Stimulated activated naive CD8-positive, alpha-beta T cell treated with anti-CD3 and anti-CD28 coated beads, Interleukin-15, amount 100 ng/mL, for 72 hours (primary cell): ENCODE measurements around the gene NCOA5.
A peak's percentile ranks its signal among the peaks of the same experiment; 100 is the strongest.

Experiments
- ATAC-seq: fragments of 150-1000 bp; cut with Tn5 transposase; 2 replicates; pipeline ENCODE4 v1.10.0; 2021; ENCODE audit warnings: mild to moderate bottlenecking, moderate library complexity
- DNase-seq, 2 donors: peaks; one replicate each; pipeline ENCODE4 v3.0.0; 2021 to 2022
- H3K27ac Mint-ChIP-seq, 2 donors: one replicate each; pipeline ENCODE4 v1.8.0; 2022; ENCODE audit warnings: mild to moderate bottlenecking in 2 of 2, mixed read lengths in 2 of 2, moderate library complexity in 2 of 2
- H3K27me3 Mint-ChIP-seq: one replicate; pipeline ENCODE4 v1.8.0; 2022; ENCODE audit warnings: mixed read lengths
- H3K4me1 Mint-ChIP-seq: one replicate; pipeline ENCODE4 v1.8.0; 2022; ENCODE audit warnings: mild to moderate bottlenecking, mixed read lengths
- H3K4me3 Mint-ChIP-seq, 2 donors: one replicate each; pipeline ENCODE4 v1.8.0; 2022; ENCODE audit warnings: mild to moderate bottlenecking in 2 of 2, mixed read lengths in 2 of 2, moderate library complexity in 1 of 2
- H3K9me3 Mint-ChIP-seq, 2 donors: one replicate each; pipeline ENCODE4 v1.8.0; 2022; ENCODE audit warnings: mixed read lengths in 2 of 2

The NCOA5 gene

DNA sequence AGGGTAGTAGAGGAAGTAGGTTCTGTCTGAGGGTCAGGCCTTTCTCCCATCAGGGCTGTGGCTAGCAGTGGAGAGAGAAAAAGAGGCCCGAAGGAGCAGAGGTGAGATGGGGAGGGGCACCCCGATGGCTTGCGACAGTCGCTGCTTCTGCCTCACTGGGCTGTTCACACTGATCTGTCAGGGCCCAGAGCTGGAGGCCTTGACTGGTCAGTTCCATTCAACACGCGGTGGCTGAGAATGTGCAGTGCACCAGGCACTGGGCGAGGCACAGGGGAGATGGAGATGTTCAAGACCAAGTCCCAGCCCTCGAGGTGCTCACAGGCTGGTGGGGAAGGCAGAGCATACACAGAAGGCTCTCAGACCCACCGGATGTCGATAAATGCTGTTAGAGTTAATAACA, 39.3 kb downstream of the NCOA5 start:
- H3K4me1 Mint-ChIP-seq: peaks cover 5% of the 10 kb centered on the region
- DNase-seq (no peak), ATAC-seq (no peak)
- H3K27ac Mint-ChIP-seq: no peak overlapping the region
- H3K9me3 Mint-ChIP-seq: no peaks in the 10 kb centered on the region
- peaks cover 50% of the 10 kb centered on the region for H3K27me3 Mint-ChIP-seq
- H3K4me3 Mint-ChIP-seq: no peak overlapping the region

DNA sequence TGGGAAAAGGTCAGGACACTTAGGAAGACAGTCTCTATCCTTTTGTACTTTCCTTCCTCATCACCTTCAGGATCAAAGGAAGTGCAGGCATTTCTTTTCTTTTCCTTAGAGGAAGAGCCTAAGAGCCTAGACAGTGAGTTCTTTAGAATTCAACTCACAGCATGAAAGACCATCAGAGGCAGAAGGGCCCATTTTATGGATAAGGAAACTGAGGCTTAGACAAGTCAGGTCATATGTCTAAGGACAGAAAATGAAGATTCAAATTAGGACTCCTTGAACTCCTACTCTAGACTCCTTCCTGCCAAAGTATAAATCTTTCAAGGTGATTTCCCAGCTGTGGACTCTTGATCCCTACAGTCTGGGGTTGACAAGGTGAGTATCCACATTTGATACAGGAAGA, 39.9 kb downstream of the NCOA5 start:
- no peak overlapping the region for H3K4me3 Mint-ChIP-seq
- H3K4me1 Mint-ChIP-seq: no peaks in the 10 kb centered on the region
- H3K27me3 Mint-ChIP-seq: peaks cover 44% of the 10 kb centered on the region
- H3K9me3 Mint-ChIP-seq: no peaks in the 10 kb centered on the region
- ATAC-seq (no peak), DNase-seq (no peak)
- H3K27ac Mint-ChIP-seq: no peak overlapping the region

DNA sequence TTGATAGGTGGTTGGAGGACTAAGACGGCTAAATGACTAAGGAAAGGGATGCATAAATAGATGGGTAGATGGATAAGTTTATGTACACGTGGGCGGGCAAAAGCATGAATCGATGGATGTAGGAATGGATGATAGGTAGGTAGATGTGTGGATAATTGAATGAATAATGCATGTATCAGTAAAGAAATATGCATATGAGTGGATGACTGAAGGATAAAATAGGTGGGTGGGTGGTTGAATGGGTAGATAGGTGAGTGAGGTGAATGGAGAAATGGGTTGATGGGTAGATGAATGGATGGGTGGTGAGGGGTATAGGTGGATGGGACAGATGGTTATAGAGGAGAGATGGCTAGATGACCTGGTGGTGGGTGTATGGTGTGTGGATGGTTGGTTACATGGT, 40.6 kb downstream of the NCOA5 start:
- DNase-seq: no peak
- Mint-ChIP-seq H3K27me3 (peaks cover 45% of the 10 kb centered on the region), H3K9me3 (no peaks in the 10 kb centered on the region), H3K4me1 (no peaks in the 10 kb centered on the region), H3K27ac (no peak overlapping the region), H3K4me3 (no peak overlapping the region)
- no peak for ATAC-seq

DNA sequence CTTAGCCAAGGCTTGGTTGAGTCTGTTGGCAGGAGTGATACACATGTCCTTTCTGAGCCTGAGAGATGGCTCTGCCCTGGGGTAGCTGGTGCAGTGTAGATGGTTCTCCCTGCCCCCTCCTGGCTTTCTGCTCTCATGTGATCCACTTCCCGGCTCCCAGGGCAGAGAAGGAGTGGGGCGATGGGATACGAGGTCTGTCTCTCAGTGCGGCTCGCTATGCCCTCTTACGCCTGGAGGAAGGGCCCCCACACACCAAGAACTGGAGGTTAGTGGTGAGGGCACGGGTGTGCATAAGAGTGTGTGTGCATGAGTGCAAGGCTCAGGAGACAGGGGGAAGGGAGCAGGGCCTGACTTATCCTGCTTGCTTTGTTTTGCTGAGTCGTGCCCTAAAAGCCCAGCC, 41.9 kb downstream of the NCOA5 start:
- Mint-ChIP-seq H3K27me3 (peaks cover 59% of the 10 kb centered on the region), H3K4me1 (no peaks in the 10 kb centered on the region), H3K27ac (no peak overlapping the region), H3K4me3 (no peak overlapping the region), H3K9me3 (no peaks in the 10 kb centered on the region)
- ATAC-seq: no peak
- no peak for DNase-seq

DNA sequence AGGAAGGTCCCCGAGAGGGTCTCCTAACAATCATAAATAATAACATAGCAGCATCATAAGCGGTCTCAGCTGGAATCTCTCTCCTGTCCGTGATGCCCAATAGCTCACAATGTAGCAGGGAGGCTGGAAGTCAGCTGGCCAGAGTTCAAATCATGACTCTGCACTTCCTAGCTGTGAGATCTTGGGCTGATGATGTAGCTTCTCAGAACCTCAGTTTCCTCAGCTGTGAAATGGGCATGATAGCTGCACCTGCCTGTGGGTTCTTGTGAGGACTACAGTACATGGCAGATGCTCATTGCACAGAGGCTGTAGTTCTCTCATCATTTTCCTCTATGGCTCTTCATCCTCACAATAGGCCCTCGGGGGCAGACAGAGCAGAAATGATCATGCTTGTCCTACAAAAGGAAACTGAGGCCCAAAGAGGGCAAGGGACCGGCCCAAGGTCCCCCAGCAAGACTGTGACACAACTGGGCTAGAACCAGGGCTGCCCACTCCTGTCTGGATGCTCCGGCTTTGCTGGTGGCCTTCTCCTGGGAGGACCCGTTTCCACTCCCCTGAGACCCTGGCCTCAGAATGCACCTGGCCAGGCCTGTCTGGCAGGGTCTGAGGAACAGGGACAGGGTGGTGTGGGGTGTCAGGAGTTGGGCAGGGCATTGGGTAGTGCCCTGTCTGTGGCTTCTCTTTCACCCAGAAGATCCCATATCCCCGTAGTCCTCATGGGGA, 43.0 kb downstream of the NCOA5 start:
- Mint-ChIP-seq H3K4me1 (no peaks in the 10 kb centered on the region), H3K4me3 (no peak overlapping the region), H3K27me3 (peaks cover 69% of the 10 kb centered on the region), H3K27ac (no peak overlapping the region), H3K9me3 (peaks cover 0 to 3% of the 10 kb centered on the region in 2 donors)
- ATAC-seq (no peak), DNase-seq (no peak)

DNA sequence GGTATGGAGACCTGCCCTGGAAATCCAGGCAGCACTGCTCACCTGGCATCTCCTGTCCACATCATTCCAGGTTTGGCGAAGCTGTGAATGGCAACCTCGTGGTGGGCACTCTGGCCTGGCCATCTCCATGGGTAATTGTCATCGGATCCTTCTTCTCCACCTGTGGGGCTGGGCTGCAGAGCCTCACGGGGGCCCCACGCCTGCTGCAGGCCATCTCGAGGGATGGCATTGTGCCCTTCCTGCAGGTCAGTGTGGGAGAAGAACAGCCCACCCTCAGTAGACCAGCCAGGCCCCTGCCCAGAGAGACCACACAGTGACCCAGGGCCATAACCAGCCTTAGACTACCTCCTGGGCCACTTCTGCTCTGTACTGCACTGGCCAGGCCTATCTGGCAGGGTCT, 44.9 kb downstream of the NCOA5 start:
- H3K4me1 Mint-ChIP-seq: no peaks in the 10 kb centered on the region
- DNase-seq: no peak
- peaks cover 70% of the 10 kb centered on the region for H3K27me3 Mint-ChIP-seq
- no peak for ATAC-seq
- no peak overlapping the region for H3K4me3 Mint-ChIP-seq
- H3K27ac Mint-ChIP-seq: no peak overlapping the region
- H3K9me3 Mint-ChIP-seq: peaks cover 0 to 6% of the 10 kb centered on the region in 2 donors

DNA sequence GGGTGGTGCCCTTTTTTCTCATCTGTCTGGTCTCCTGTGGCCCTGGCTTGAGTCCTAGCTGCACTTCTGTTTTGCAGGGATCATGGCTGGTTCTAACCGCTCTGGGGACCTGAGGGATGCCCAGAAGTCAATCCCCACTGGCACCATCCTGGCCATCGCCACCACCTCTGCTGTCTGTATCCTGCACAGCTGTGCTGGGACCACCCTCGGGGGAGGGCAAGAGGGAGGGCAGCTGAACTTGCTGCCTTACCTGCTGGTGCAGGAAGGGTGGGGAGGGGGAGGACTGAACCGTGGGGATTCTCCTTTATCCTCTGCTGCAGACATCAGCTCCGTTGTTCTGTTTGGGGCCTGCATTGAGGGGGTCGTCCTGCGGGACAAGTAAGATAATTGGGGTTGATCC, 46.2 kb downstream of the NCOA5 start:
- ATAC-seq (no peak), DNase-seq (no peak)
- H3K9me3 Mint-ChIP-seq: peaks cover 0 to 6% of the 10 kb centered on the region in 2 donors
- H3K4me1 Mint-ChIP-seq: no peaks in the 10 kb centered on the region
- H3K27me3 Mint-ChIP-seq: peaks cover 69% of the 10 kb centered on the region
- no peak overlapping the region for H3K4me3 Mint-ChIP-seq
- H3K27ac Mint-ChIP-seq: no peak overlapping the region

DNA sequence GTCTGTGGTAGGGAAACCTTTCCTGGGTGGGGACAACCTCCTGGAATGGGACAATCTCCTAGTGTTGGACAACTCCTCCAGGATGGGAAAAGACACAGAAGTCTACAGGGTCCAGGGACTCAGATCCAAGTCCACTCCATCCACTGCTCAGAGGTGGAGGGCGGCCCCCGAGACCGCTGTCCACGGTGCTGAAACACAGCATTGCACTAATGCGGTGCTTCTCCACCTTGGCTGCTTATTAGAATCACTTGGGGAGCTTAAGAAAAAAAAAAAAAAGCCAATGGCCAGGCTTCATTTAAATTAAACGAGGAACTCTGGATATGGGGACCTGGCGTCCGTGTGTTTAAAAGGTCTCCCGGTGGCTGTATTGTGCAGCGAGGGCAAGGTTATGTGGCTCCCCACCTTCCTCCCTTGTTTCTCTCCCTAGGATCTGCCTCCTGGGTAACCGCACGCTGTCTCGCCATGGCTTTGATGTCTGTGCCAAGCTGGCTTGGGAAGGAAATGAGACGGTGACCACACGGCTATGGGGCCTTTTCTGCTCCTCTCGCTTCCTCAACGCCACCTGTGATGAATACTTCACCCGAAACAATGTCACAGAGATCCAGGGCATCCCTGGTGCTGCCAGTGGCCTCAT, 48.7 kb downstream of the NCOA5 start:
- Mint-ChIP-seq H3K4me1 (no peaks in the 10 kb centered on the region), H3K9me3 (peaks cover 0 to 6% of the 10 kb centered on the region in 2 donors), H3K4me3 (no peak overlapping the region), H3K27ac (no peak overlapping the region), H3K27me3 (peaks cover 56% of the 10 kb centered on the region)
- DNase-seq (peak; percentile 36 to 37), ATAC-seq (no peak)

DNA sequence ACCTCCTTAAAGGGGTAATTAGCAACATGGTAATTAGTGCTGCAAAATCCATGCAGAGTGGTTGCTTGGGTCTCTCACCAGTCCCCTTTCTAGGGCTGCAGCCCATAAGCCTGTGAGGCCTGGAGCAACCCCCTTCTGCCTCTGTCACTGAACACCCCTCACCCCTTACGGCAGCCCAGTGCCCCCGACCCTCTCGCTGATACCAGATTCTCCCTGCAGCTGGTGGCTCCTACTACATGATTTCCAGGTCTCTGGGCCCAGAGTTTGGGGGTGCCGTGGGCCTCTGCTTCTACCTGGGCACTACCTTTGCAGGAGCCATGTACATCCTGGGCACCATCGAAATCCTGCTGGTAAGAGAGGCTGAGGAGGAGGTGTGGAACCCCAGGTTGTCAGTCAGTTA, 52.7 kb downstream of the NCOA5 start:
- H3K9me3 Mint-ChIP-seq: peaks cover 0 to 6% of the 10 kb centered on the region in 2 donors
- no peak for ATAC-seq
- no peak for DNase-seq
- H3K27ac Mint-ChIP-seq: no peak overlapping the region
- H3K27me3 Mint-ChIP-seq: peaks cover 64% of the 10 kb centered on the region
- H3K4me3 Mint-ChIP-seq: no peak overlapping the region
- H3K4me1 Mint-ChIP-seq: no peaks in the 10 kb centered on the region

DNA sequence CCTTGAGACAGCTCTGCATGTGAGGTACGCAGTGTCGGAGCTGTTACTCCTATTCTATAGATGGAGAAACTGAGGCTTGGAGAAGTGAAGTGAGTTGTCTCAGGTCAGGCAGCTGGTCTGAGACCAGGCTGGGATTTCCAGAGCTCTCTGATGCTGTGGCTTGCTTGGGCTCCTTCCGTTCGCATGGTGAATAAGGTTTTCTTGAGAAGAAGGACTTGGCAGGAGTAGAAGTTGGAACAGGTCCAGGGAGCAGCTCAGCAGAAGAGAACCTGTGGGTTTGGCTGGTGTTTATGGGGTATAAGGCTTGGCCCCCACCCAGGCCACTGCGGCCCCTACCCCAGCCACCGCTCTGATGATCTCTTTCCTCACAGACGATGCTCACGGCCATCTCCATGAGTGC, 53.4 kb downstream of the NCOA5 start:
- H3K27ac Mint-ChIP-seq: no peak overlapping the region
- peaks cover 64% of the 10 kb centered on the region for H3K27me3 Mint-ChIP-seq
- H3K9me3 Mint-ChIP-seq: no peaks in the 10 kb centered on the region
- no peak overlapping the region for H3K4me3 Mint-ChIP-seq
- DNase-seq (no peak), ATAC-seq (no peak)
- H3K4me1 Mint-ChIP-seq: no peaks in the 10 kb centered on the region

DNA sequence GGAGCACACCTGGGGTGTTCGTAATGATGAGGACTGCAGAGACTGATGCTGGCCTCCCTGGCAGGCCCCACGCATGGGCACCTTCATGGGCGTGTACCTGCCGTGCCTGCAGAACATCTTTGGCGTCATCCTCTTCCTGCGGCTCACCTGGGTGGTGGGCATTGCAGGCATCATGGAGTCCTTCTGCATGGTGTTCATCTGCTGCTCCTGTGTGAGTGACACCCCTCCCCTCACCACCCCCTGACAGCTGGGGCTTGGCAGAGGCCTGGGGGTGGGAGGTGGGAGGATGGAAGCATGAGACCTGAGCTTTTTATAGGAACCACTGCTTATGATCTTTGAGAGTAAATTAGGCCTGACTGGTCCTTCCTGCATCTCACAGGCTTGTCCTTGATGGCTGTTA, 54.0 kb downstream of the NCOA5 start:
- peaks cover 64% of the 10 kb centered on the region for H3K27me3 Mint-ChIP-seq

DNA sequence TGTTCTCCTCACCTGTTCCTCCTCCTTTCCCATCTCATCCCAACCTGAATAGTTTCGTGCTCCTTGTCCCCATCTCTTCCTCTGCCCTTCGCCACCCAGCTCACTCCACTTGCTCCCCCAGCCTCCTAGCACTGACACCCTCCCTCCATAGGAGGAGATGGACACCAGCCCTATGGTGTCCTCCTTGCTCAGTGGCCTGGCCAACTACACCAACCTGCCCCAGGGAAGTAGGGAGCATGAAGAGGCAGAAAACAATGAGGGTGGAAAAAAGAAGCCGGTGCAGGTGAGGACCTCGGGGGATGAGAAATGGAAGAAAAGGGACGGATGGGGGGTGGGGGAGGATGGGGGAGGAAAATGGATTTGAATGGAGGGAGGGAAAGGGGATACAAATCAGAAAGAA, 54.5 kb downstream of the NCOA5 start:
- no peak for ATAC-seq
- peaks cover 64% of the 10 kb centered on the region for H3K27me3 Mint-ChIP-seq
- H3K4me1 Mint-ChIP-seq: no peaks in the 10 kb centered on the region

More for the DNA sequence above, 54.0 kb downstream of the NCOA5 start:
- Mint-ChIP-seq H3K9me3 (no peaks in the 10 kb centered on the region), H3K27ac (no peak overlapping the region), H3K4me3 (no peak overlapping the region), H3K4me1 (no peaks in the 10 kb centered on the region)
- no peak for DNase-seq
- ATAC-seq: no peak

DNA sequence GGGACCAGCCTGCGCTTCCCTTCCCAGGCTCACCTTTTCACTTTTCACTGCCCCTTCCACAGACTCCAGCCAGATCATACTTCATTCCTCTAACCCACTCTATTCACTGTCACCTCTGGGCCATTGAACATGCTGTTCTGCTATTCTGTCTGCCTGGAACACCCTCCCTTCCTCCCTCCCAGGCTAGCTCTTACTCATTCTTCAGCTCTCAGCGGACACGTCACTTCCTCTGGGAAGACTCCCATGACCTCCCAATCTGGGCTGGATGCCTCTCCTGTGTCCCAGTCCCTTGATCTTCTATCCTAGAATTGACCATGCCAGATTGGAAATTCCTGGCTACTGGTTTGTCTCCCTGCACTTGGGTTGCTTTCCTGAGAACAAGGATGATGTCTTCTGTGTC, 55.7 kb downstream of the NCOA5 start:
- DNase-seq (no peak), ATAC-seq (no peak)
- peaks cover 76% of the 10 kb centered on the region for H3K27me3 Mint-ChIP-seq
- H3K9me3 Mint-ChIP-seq: no peaks in the 10 kb centered on the region
- no peaks in the 10 kb centered on the region for H3K4me1 Mint-ChIP-seq
- no peak overlapping the region for H3K4me3 Mint-ChIP-seq
- no peak overlapping the region for H3K27ac Mint-ChIP-seq

More for the DNA sequence above, 54.5 kb downstream of the NCOA5 start:
- no peak for DNase-seq
- no peaks in the 10 kb centered on the region for H3K9me3 Mint-ChIP-seq
- H3K4me3 Mint-ChIP-seq: no peak overlapping the region
- H3K27ac Mint-ChIP-seq: no peak overlapping the region

DNA sequence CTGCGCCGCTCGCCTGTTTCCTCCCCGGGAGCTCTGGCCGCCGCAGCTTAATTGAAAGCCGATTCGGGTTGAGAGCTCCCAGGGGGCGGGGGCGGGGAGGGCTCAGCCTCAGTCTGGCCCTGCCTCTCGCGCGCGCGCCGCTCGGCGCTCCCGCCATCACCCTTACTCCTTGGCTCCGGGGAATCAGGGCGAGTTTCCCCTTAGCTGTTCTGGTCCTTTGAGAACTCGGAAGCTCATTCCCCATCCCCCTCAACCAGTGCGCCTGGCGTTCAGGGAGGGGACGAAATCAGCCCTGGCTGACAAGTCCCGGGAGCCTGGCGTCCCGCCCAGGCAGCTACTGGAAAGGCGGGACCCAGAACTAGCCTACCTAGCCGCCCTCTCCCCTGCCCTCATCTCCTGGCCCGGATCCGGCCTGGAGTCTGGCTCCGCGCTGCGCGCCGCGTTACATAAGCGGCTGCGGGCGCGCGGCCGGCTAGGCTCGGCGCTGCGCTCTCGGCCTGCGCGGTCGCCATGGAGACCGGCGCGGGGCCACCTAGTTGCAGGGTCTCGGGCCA, 58.0 kb downstream of the NCOA5 start:
- no peaks in the 10 kb centered on the region for H3K4me1 Mint-ChIP-seq
- H3K27ac Mint-ChIP-seq: no peak overlapping the region
- no peak overlapping the region for H3K4me3 Mint-ChIP-seq
- H3K9me3 Mint-ChIP-seq: no peaks in the 10 kb centered on the region
- peaks cover 94% of the 10 kb centered on the region for H3K27me3 Mint-ChIP-seq
- ATAC-seq (no peak), DNase-seq (no peak)

DNA sequence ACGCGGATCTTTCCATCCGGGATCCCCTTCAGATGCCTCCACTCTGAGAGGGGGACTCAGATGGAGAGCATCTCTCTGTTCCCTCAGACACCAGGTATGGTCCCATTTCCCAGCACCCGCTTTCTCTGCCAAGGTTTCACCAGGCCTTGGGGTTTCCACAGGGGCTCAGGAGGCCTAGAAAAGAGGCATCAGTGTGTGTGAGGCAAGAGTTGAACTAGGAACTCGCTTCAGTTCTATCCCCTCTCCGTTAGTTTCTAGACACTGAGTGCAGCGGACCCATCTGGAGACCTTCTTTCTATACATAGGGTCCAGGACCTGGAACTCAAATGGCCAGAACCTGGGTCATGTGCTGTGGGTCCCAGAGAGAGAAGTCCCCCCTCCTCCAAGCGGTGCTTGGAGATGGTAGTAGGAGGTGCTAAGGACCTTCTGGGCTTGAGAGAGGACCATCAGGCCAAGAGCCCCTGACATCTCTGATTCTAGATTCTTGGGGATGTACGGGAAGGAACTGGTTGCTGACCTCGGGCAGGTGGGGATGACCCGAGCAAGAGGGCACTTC, 58.7 kb downstream of the NCOA5 start:
- no peaks in the 10 kb centered on the region for H3K9me3 Mint-ChIP-seq
- H3K27ac Mint-ChIP-seq: no peak overlapping the region
- ATAC-seq: no peak
- H3K4me3 Mint-ChIP-seq: no peak overlapping the region
- H3K4me1 Mint-ChIP-seq: no peaks in the 10 kb centered on the region
- no peak for DNase-seq
- peaks cover 95% of the 10 kb centered on the region for H3K27me3 Mint-ChIP-seq

DNA sequence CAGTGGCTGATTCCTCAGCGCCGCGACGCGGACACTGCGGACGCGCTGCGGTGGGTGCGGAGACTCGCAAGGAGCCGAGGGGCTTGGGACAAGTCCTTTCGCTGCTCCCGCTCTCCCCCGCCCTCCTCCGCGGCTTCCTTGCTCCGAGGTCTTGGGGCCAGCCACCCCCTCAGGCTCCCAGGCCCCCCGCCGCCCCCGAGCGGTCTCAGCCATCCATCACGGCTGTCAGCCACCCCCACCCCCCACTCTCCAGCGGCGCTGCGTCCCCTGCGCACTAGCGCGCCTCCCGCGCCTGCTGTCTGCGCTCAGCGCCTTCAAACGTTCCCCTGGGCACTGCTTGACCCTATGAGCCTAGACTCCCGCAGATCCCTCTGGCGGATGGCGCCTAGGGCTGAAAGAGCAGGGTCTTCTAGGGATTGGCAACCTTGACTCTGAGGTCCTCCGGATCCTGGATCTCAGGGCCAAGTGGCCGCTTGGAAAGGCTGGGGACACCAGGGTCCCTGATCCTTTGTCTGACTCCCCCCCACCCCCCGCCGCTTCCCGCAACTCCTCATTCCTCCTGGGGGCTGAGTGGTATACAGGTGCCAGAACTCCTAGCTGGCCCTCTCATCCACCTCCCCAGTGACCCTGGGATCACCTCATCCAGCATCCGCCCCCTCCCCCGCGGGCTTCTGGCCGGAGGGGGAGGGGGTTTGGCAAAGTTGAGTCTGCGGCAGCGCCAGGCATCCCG, 59.3 kb downstream of the NCOA5 start:
- peaks cover 95% of the 10 kb centered on the region for H3K27me3 Mint-ChIP-seq
- DNase-seq: no peak
- no peak overlapping the region for H3K27ac Mint-ChIP-seq
- H3K4me3 Mint-ChIP-seq: no peak overlapping the region
- no peaks in the 10 kb centered on the region for H3K9me3 Mint-ChIP-seq
- no peak for ATAC-seq
- H3K4me1 Mint-ChIP-seq: no peaks in the 10 kb centered on the region
